NCI-H524 (cell line): ENCODE results near the gene ACBD5.
"Not testable (repeated sequence)": the region's sequence is repeated elsewhere in the genome, so short reads cannot be mapped to it uniquely, and the experiment has no call there.

Source experiments
- DNase-seq, 2 experiments: peaks; one replicate each; lab custom pipeline; 2025; lab: John Stamatoyannopoulos, UW

The ACBD5 gene

GRCh38 chr10:27241010-27241651 is 534 bp upstream of the ACBD5 start:
- peak in 1 of 2 experiments; percentile 14 for DNase-seq

- DNase-seq, result not testable (repeated sequence)
Measured at GRCh38 chr10:27237531-27237930, 3.1 kb downstream of the ACBD5 start.

GRCh38 chr10:27236589-27237128 is 3.9 kb downstream of the ACBD5 start:
- not testable (repeated sequence) for DNase-seq

- no peak for DNase-seq
Measured at GRCh38 chr10:27235706-27236105, 4.9 kb downstream of the ACBD5 start.

GRCh38 chr10:27230022-27230421 is 10.6 kb downstream of the ACBD5 start:
- no peak for DNase-seq

- DNase-seq, result no peak
Measured at GRCh38 chr10:27225642-27226257, 14.8 kb downstream of the ACBD5 start.

GRCh38 chr10:27225011-27225590 is 15.5 kb downstream of the ACBD5 start:
- no peak for DNase-seq

- peak in 1 of 2 experiments; percentile 1 for DNase-seq
Measured at GRCh38 chr10:27223964-27224363, 16.6 kb downstream of the ACBD5 start.

GRCh38 chr10:27207350-27207749 is 33.2 kb downstream of the ACBD5 start:
- DNase-seq, result peak; percentile 0 to 73

- no peak for DNase-seq
Measured at GRCh38 chr10:27203806-27204205, 36.8 kb downstream of the ACBD5 start.

- peak; percentile 37 to 66 for DNase-seq
Measured at GRCh38 chr10:27197980-27198620, 42.5 kb downstream of the ACBD5 start.

- no peak for DNase-seq
Measured at GRCh38 chr10:27192284-27192683, 48.3 kb downstream of the ACBD5 start.

- DNase-seq, result no peak
Measured at GRCh38 chr10:27190508-27190907, 50.1 kb downstream of the ACBD5 start.

- no peak for DNase-seq
Measured at GRCh38 chr10:27188897-27189296, 51.7 kb downstream of the ACBD5 start.

- no peak for DNase-seq
Measured at GRCh38 chr10:27188259-27188658, 52.3 kb downstream of the ACBD5 start.

- DNase-seq, result no peak
Measured at GRCh38 chr10:27169849-27170248, 70.7 kb downstream of the ACBD5 start.

GRCh38 chr10:27158421-27158820 is 82.2 kb downstream of the ACBD5 start:
- DNase-seq, result no peak

GRCh38 chr10:27157150-27157549 is 83.4 kb downstream of the ACBD5 start:
- DNase-seq, result no peak

- DNase-seq, result not testable (repeated sequence)
Measured at GRCh38 chr10:27156566-27156965, 84.0 kb downstream of the ACBD5 start.

GRCh38 chr10:27155066-27155754 is 85.4 kb downstream of the ACBD5 start, which contains the start of gene MASTL:
TSS of gene MASTL (plus strand) at chr10:27155352. CDS start at chr10:27155427, 75 bp downstream.
- peak; percentile 47 to 71 for DNase-seq

GRCh38 chr10:27153845-27154193 is 86.8 kb downstream of the ACBD5 start:
- no peak for DNase-seq

GRCh38 chr10:27153329-27153728 is 87.3 kb downstream of the ACBD5 start:
- no peak for DNase-seq
